ENCODE measurements around the gene TCL1B. TPM values are rescaled to one million over a fixed set of nuclear protein-coding genes. Genes with fewer than 3 reads are reported as not detected.

Gene TCL1B
- total and polyA plus RNA-seq, 7 donors = 1.1 TPM; not detected in 6

GRCh38 chr14:95707327-95707726 is 21.1 kb downstream of the TCL1B start:
- H3K36me3 ChIP-seq = no peaks in the 10 kb centered on the region
- intact Hi-C loops (cut with DNase I) = no loop called here
- no peaks in the 10 kb centered on the region for H3K4me1 ChIP-seq
- no peak overlapping the region for H3K27ac ChIP-seq
- TF ChIP-seq POLR2A (IDR thresholded peaks at IDR 0.05) = no peak
- TF ChIP-seq EP300 (IDR thresholded peaks at IDR 0.05) = no peak
- TF ChIP-seq, protein P1, sequence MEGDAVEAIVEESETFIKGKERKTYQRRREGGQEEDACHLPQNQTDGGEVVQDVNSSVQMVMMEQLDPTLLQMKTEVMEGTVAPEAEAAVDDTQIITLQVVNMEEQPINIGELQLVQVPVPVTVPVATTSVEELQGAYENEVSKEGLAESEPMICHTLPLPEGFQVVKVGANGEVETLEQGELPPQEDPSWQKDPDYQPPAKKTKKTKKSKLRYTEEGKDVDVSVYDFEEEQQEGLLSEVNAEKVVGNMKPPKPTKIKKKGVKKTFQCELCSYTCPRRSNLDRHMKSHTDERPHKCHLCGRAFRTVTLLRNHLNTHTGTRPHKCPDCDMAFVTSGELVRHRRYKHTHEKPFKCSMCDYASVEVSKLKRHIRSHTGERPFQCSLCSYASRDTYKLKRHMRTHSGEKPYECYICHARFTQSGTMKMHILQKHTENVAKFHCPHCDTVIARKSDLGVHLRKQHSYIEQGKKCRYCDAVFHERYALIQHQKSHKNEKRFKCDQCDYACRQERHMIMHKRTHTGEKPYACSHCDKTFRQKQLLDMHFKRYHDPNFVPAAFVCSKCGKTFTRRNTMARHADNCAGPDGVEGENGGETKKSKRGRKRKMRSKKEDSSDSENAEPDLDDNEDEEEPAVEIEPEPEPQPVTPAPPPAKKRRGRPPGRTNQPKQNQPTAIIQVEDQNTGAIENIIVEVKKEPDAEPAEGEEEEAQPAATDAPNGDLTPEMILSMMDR (IDR thresholded peaks at IDR 0.05) = no peak
- no peak for TF ChIP-seq POLR2AphosphoS5 (IDR thresholded peaks at IDR 0.05)
- H3K9me3 ChIP-seq = no peaks in the 10 kb centered on the region
- H3K27me3 ChIP-seq = peaks cover 0 to 7% (median 0%) of the 10 kb centered on the region in 3 donors
- no peak overlapping the region for H3K4me3 ChIP-seq
- 59 to 73% methylated on average over 5 of the region's 5 CpGs for WGBS, 2 donors
- no peak for DNase-seq

DNA sequence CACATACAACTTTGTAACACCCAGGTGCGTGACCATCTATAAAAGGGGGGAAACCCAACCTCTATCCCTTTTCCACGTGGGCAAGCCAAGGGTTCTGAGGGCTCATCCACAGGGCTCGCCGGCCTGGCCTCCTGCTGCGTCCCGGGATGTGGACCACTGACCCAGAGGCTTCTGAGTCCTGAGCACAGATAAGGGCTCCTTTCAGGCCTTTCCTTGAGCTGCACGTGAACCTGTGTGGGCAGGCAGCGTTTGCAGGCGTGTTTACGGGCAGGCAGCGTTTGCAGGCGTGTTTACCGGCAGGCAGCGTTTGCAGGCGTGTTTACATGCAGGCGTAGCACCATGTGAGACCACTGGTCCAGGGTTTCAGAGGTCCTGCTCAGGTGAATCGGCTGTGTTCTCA is 23.9 kb downstream of the TCL1B start:
- Histone ChIP-seq H3K4me1 (no peaks in the 10 kb centered on the region), H3K27me3 (peaks cover 5 to 22% (median 13%) of the 10 kb centered on the region in 3 donors), H3K4me3 (no peak overlapping the region), H3K27ac (no peak overlapping the region), H3K9me3 (no peaks in the 10 kb centered on the region), H3K36me3 (no peaks in the 10 kb centered on the region)
- WGBS, 2 donors = 68 to 84% methylated on average over 17 of the region's 17 CpGs
- TF ChIP-seq EP300 (IDR thresholded peaks at IDR 0.05) (no peak), POLR2AphosphoS5 (IDR thresholded peaks at IDR 0.05) (no peak), POLR2A (IDR thresholded peaks at IDR 0.05) (no peak)
- TF ChIP-seq, protein P1 (IDR thresholded peaks at IDR 0.05) = no peak
- no peak for DNase-seq
- intact Hi-C loops (cut with DNase I) = no loop called here

- H3K27me3 ChIP-seq = peaks cover 5 to 18% (median 13%) of the 10 kb centered on the region in 3 donors
- H3K9me3 ChIP-seq = no peaks in the 10 kb centered on the region
- H3K36me3 ChIP-seq = no peaks in the 10 kb centered on the region
- no peaks in the 10 kb centered on the region for H3K4me1 ChIP-seq
- DNase-seq = no peak
- intact Hi-C loops (cut with DNase I) = no loop called here
- 60 to 78% methylated on average over 9 of the region's 9 CpGs for WGBS, 2 donors
- no peak overlapping the region for H3K4me3 ChIP-seq
- TF ChIP-seq POLR2A (IDR thresholded peaks at IDR 0.05) = no peak
- TF ChIP-seq POLR2AphosphoS5 (IDR thresholded peaks at IDR 0.05) = no peak
- TF ChIP-seq, protein P1 (IDR thresholded peaks at IDR 0.05) = no peak
- no peak for TF ChIP-seq EP300 (IDR thresholded peaks at IDR 0.05)
- no peak overlapping the region for H3K27ac ChIP-seq
Measured at GRCh38 chr14:95711476-95712176, 25.4 kb downstream of the TCL1B start.

DNA sequence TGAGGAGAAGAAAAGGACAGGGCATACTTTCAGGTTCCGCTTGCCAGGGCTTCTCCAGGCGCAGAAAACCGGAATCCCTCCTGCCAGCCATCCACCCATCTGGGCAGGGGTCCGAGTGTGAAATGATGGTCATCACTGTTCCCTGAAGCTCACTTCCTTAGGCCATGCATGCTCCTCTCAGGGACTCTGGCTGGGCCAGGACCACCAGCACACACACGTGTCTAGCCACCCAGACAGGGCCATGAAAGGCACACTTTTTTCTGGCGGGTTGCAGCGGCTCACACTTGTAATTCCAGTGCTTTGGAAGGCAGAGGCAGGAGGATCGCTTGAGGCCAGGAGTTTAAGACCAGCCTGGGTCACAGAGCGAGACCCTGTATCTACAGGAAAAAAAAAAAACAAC is 26.2 kb downstream of the TCL1B start:
- H3K27me3 ChIP-seq = peaks cover 5 to 18% (median 13%) of the 10 kb centered on the region in 3 donors
- H3K9me3 ChIP-seq = no peaks in the 10 kb centered on the region
- H3K4me3 ChIP-seq = no peak overlapping the region
- no peaks in the 10 kb centered on the region for H3K36me3 ChIP-seq
- no peaks in the 10 kb centered on the region for H3K4me1 ChIP-seq
- 80 to 83% methylated on average over 9 of the region's 9 CpGs for WGBS, 2 donors
- intact Hi-C loops (cut with DNase I) = no loop called here
- H3K27ac ChIP-seq = no peak overlapping the region
- TF ChIP-seq, protein P1 (IDR thresholded peaks at IDR 0.05) = no peak
- TF ChIP-seq POLR2AphosphoS5 (IDR thresholded peaks at IDR 0.05) (no peak), EP300 (IDR thresholded peaks at IDR 0.05) (no peak), POLR2A (IDR thresholded peaks at IDR 0.05) (no peak)
- DNase-seq = no peak
